Mucosa of descending colon (tissue), 3 donors: ENCODE measurements around the gene OR52L1. TPM values are rescaled to one million over a fixed set of nuclear protein-coding genes. Genes with fewer than 3 reads are reported as not detected.

Experiments
- ATAC-seq: fragments of 200-7000 bp; cut with Tn5 transposase; one replicate; pipeline ENCODE4 v1.9.1; 2020; ENCODE audit warnings: mild to moderate bottlenecking, moderate library complexity
- DNase-seq, 3 donors: peaks; one replicate each; pipeline ENCODE4 v3.0.0-alpha.2; 2020
- H3K36me3 ChIP-seq: fragments of 200-600 bp; one replicate; pipeline ENCODE4 v1.8.0; 2021; ENCODE audit warnings: low read depth, mild to moderate bottlenecking
- H3K4me1 ChIP-seq: fragments of 200-600 bp; one replicate; pipeline ENCODE4 v1.8.0; 2021; ENCODE audit warnings: low read depth, mild to moderate bottlenecking
- H3K4me3 ChIP-seq: fragments of 200-600 bp; one replicate; pipeline ENCODE4 v1.8.0; 2021; ENCODE audit warnings: mild to moderate bottlenecking
- H3K9me3 ChIP-seq: fragments of 200-600 bp; one replicate; pipeline ENCODE4 v1.8.0; 2021; ENCODE audit warnings: mild to moderate bottlenecking
- intact Hi-C, 2 donors: fragments of 100-400 bp; cut with DNase I in 1 of 2; cut with micrococcal nuclease in 1 of 2; formaldehyde crosslinking; loops; one replicate each; pipeline versions ENCODE4 v1.11.0 to v1.11.1; 2022; cut with DNase I, micrococcal nuclease
- long read RNA-seq, 2 donors: library from polyadenylated mRNA; unstranded; transcript quantifications; one replicate each; pipeline ENCODE4 v2.0.0, GENCODE V29; 2019 to 2021
- total RNA-seq, 3 donors: library from RNA; stranded (reverse); fragmentation: NEBNext Ultra II Directional in 2 of 3; extraction: Animal tissue kit (Norgen Biotek cat#: 25700) in 2 of 3; gene quantifications; one replicate each; pipeline versions ENCODE4 v1.2.1 to v1.2.4, GENCODE V29; 2021 to 2023
- TF ChIP-seq, protein P1 (sequence below): fragments of 200-600 bp; IDR thresholded peaks from one replicate; pipeline ENCODE4 v1.8.0; 2022; ENCODE audit warnings: antibody characterized with exemption, mild to moderate bottlenecking
- donor health status: DM: no; HTN: no; CAD: no; lungs with moderate emphysema.
- donor health status: DM: no; HTN: no; CAD: no.
- donor health status: DM: no; HTN: yes; CAD: no.

Gene OR52L1
- total RNA-seq, result not detected
- long read RNA-seq, donor 1, result 0 reads
- long read RNA-seq, donor 2, result 0 reads

DNA sequence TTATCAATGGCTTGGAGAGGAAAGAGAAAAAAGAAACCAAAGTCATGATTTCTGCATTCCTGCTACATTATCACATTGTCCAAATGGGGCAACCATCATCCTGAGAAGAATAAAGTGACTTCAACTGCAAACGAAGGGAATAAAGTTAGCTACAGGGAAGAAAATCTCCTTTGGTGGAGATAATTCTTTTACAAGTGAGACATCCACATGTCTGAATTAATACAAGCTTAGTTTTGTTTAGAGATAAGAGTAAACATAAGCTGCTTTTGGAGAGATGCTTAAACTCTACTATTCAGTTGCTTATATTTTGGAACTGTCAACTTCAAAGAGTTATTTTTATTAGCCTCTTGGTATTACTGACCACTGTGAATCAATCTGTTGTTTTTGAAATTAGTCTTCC is at the start of gene OR52L1:
Gene OR52L1, minus strand, starts transcription at position 101 of the 400 bp plus-strand sequence. Its CDS starts 55 bp downstream, at position 46.
- H3K4me1 ChIP-seq, result no peaks in the 10 kb centered on the region
- intact Hi-C loops, result no loop called here
- TF ChIP-seq, protein P1, sequence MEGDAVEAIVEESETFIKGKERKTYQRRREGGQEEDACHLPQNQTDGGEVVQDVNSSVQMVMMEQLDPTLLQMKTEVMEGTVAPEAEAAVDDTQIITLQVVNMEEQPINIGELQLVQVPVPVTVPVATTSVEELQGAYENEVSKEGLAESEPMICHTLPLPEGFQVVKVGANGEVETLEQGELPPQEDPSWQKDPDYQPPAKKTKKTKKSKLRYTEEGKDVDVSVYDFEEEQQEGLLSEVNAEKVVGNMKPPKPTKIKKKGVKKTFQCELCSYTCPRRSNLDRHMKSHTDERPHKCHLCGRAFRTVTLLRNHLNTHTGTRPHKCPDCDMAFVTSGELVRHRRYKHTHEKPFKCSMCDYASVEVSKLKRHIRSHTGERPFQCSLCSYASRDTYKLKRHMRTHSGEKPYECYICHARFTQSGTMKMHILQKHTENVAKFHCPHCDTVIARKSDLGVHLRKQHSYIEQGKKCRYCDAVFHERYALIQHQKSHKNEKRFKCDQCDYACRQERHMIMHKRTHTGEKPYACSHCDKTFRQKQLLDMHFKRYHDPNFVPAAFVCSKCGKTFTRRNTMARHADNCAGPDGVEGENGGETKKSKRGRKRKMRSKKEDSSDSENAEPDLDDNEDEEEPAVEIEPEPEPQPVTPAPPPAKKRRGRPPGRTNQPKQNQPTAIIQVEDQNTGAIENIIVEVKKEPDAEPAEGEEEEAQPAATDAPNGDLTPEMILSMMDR, result no peak
- ATAC-seq (no peak), DNase-seq (no peak)
- H3K4me3 ChIP-seq, result no peak within 1 kb of the TSS
- H3K9me3 ChIP-seq, result no peaks in the 10 kb centered on the region
- H3K36me3 ChIP-seq, result no peaks in the 10 kb centered on the region

DNA sequence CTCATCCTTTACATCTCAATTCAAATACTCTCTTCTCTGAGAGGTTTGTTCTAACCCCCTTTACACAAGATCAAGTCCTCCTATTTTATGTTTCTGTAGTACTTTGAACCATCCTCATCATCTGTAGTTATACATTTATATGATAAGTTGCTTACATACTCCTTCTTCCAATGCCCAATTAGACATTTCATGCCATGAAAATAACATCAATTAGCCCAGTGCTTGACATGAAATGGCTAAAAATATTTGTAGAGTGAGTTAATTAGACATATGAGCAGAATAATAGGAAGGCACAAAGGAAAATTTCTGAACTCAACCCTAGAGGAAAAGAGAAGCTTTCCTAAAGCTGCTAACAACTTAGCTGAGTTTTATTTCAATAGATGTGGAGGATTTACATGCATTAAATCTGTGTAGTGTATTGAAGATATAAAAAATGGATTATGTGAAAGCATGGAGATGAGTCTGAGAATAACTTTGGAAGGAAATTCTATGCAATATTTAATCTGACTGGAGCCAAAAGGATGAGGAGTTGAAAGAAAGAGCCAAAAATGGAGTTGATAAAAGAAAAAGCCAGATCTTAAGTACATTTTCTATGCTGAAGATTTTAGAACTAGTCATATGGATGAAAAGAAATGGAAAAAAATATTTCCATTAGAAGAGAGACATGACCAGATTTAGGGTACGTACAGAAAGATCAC is 44.1 kb upstream of the OR52L1 start, which contains the start of gene OR56A1:
Gene OR56A1, minus strand, starts transcription at position 51 of the 698 bp plus-strand sequence. CDS start 3,066 bp downstream, outside the sequence.
- DNase-seq, result no peak
- no peak for ATAC-seq
- H3K36me3 ChIP-seq, result no peaks in the 10 kb centered on the region
- intact Hi-C loops, result no loop called here
- no peaks in the 10 kb centered on the region for H3K4me1 ChIP-seq
- H3K9me3 ChIP-seq, result no peaks in the 10 kb centered on the region
- H3K4me3 ChIP-seq, result no peak within 1 kb of the TSS
- TF ChIP-seq, protein P1, result no peak

DNA sequence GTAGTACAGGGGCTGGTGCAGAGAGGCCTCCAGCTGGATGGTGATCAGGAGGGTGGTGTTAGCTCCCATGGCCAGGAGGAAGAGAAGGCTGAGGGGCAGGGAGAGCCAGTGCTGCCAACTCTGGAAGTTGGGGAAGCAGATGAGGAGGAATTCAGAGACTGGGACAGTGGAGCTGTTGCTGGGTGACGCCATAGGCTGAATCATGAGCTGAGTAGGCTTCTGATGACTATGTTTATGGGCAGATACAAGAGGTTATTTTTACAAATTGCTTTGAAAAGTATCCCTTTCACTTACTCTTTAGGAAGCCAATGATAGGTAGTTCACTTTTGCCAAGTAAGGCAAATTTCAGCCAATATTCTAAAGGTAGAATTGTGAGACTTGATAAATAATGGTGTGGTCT is 40.7 kb upstream of the OR52L1 start:
- no peak for ATAC-seq
- H3K36me3 ChIP-seq, result no peaks in the 10 kb centered on the region
- H3K4me1 ChIP-seq, result no peaks in the 10 kb centered on the region
- no peak for DNase-seq
- H3K9me3 ChIP-seq, result no peaks in the 10 kb centered on the region
- no peak overlapping the region for H3K4me3 ChIP-seq
- intact Hi-C loops, result loop anchor here in 1 of 2 donors (10.0 kb wide), 1 partner anchor 327 kb away; no protein-coding TSS in a partner anchor
- TF ChIP-seq, protein P1, result no peak

DNA sequence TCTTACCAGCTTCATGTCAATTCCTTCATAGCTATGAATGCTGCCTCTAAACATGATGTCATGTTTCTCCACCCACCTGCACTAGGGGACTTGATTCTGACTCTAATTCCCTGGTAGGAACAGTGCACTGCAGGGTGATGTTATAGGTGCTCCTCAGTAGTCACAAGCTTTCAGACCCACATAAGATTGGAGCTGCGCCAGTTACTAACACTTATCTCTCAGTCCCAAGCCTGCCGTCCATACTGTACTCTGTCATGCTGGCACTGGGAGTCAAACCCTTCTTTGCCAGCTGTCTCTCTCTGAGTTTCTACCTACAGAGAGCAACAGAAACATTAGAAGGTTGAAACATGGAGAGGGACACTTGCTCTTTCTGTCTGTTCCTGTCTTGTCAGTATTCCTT is 38.3 kb upstream of the OR52L1 start:
- TF ChIP-seq, protein P1, result no peak
- no peak overlapping the region for H3K4me3 ChIP-seq
- intact Hi-C loops, result loop anchor here in 1 of 2 donors (10.0 kb wide), 1 partner anchor 330 kb away; no protein-coding TSS in a partner anchor
- DNase-seq (no peak), ATAC-seq (no peak)
- H3K4me1 ChIP-seq, result no peaks in the 10 kb centered on the region
- no peaks in the 10 kb centered on the region for H3K9me3 ChIP-seq
- H3K36me3 ChIP-seq, result no peaks in the 10 kb centered on the region

DNA sequence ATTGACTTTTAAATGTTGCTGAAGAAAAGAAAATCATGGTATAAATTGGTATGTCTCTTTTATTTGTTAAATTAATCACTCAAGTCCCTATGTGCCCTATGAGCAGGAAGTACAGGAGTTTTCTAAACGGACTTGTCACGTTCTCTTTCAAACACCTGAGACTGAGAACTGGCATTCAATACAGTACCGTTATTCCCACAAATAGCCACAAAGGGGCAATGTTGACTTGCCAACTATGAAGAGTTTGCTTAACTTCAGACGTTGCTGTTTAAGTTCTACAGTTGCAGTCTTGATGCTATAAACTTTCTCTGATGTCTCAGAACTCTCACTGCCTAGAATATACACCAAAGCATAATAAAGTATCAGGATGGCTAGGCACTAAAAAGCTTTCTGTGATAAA is 36.2 kb upstream of the OR52L1 start:
- Histone ChIP-seq H3K9me3 (no peaks in the 10 kb centered on the region), H3K4me1 (no peaks in the 10 kb centered on the region), H3K36me3 (no peaks in the 10 kb centered on the region), H3K4me3 (no peak overlapping the region)
- DNase-seq (peak in 1 of 3 donors; percentile 59), ATAC-seq (peak; percentile 55)
- intact Hi-C loops, result loop anchor here in 1 of 2 donors (10.0 kb wide), 1 partner anchor 332 kb away; no protein-coding TSS in a partner anchor
- TF ChIP-seq, protein P1, result no peak
